ENCODE measurements around the gene DYNC2H1. TPM values are rescaled to one million over a fixed set of nuclear protein-coding genes. Genes with fewer than 3 reads are reported as not detected.

DYNC2H1 gene
- total RNA-seq, 4 donors from 2014 or later = 37.8 to 43.1 (median 38.8) TPM

DNA sequence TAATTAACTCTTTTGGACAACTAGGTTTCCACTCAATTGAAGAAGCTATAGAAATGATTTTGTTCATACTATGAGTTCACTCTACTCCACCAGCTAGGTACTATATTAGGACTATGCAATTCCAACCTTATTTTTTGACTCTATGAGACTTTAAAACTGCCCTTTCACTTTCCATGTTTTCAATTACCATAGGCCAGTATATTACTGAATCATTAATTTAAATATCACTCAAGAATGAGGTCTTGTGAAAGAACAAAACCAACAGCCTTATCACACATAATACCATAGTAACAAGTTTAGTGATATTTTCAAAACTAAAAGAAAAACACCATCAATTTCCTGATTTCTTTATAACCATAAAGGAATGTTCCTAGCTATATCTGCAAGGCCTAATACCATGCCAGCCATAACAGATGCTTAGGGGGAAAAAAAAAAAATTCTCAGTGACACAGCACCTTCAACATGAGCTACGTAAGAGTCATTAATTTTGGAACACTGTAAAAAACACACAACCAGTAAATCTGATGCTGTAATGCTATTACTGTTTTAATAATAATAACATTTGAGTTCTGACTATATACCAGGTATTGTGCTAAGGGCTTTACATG lies 23.4 kb upstream of the DYNC2H1 start:
- DNase-seq (ENCODE audit: low spot score in 2 of 2) = no peak
- Histone ChIP-seq H3K27me3 (no peaks in the 10 kb centered on the region), H3K9me3 (no peaks in the 10 kb centered on the region), H3K4me3 (no peak overlapping the region), H3K4me1 (peaks cover 0 to 32% (median 8%) of the 10 kb centered on the region in 4 donors), H3K36me3 (peaks cover 0 to 32% (median 0%) of the 10 kb centered on the region in 3 donors), H3K27ac (no peak overlapping the region)
- TF ChIP-seq CTCF (IDR thresholded peaks at IDR 0.05) (no peak), POLR2A (IDR thresholded peaks at IDR 0.05) (no peak), EP300 (IDR thresholded peaks at IDR 0.05) (no peak)
- WGBS, 2 donors = 90 to 92% methylated on average over 1 of the region's 1 CpG

DNA sequence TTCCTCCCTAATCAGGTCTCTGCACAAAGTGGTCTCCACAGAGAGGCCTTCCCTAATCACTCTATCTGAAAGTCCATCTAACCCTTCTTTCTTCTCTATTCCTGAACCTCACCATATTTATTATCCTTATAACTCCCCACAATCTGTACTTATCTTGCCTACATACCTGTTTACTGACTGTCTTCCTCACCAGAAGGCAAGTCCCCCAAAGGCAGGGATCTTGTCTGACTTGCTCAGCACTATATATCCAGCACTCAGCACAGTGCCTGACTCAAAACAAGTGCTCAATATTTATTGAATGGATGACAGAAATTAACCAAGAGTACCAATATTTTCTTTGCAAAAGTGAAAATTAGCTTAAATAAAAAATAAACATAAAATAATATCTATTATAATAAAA lies 22.8 kb upstream of the DYNC2H1 start:
- H3K27ac ChIP-seq = no peak overlapping the region
- DNase-seq (ENCODE audit: low spot score in 2 of 2) = no peak

DNA sequence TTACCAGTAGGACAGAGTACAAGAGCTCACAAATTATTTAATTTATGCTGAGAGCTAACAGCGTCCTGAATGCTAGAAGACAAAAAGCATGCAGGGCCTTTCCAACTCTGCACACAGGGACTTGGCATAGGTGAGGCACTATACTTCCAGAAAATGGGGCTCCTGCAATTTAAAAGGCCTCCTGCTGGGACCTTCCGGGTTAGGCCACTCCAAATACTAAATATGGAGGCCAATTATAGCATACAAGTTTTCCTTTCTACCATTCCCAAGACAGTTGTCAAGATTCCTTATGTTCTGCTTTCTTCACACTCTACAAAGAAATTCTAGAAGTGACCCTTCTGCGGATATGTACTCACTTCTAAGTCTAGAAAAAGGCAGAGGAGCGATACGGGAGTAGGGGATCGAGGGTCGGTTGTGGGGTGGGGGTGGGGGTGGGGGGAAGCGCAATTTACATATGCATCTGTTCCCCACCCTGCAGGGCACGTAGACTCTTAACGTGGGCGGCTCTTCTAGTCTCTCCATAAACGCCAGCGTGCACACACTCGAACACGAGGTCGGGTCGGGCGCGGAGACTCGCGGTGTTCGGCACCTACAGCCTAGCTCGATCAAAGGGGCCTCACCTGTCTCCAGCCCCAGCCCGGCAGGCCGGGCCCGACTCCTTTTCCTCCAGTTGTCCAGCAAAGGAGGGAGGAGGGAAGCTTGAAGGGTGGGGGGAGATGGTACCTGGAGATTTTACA lies 18.0 kb upstream of the DYNC2H1 start:
- H3K36me3 ChIP-seq = peaks cover 0 to 8% (median 0%) of the 10 kb centered on the region in 3 donors
- H3K4me3 ChIP-seq = peak overlapping the region; percentile 39 to 97 (median 81)
- no peaks in the 10 kb centered on the region for H3K9me3 ChIP-seq
- TF ChIP-seq EP300 (IDR thresholded peaks at IDR 0.05) (no peak), CTCF (IDR thresholded peaks at IDR 0.05) (no peak), POLR2A (IDR thresholded peaks at IDR 0.05) (no peak)
- H3K27me3 ChIP-seq = peaks cover 0 to 21% of the 10 kb centered on the region in 2 donors
- 0 to 2% methylated on average over 26 of the region's 26 CpGs for WGBS, 2 donors
- peak overlapping the region in 3 of 4 donors; percentile 66 to 88 (median 77) for H3K27ac ChIP-seq
- peaks cover 0 to 40% (median 12%) of the 10 kb centered on the region in 4 donors for H3K4me1 ChIP-seq
- DNase-seq (ENCODE audit: low spot score in 2 of 2) = peak in 1 of 2 donors; percentile 14

More for the DNA sequence above, 22.8 kb upstream of the DYNC2H1 start:
- Histone ChIP-seq H3K4me1 (peaks cover 0 to 35% (median 10%) of the 10 kb centered on the region in 4 donors), H3K27me3 (no peaks in the 10 kb centered on the region), H3K4me3 (no peak overlapping the region), H3K9me3 (no peaks in the 10 kb centered on the region), H3K36me3 (peaks cover 0 to 31% (median 0%) of the 10 kb centered on the region in 3 donors)
- TF ChIP-seq CTCF (IDR thresholded peaks at IDR 0.05) (no peak), POLR2A (IDR thresholded peaks at IDR 0.05) (no peak), EP300 (IDR thresholded peaks at IDR 0.05) (no peak)

- peaks cover 0 to 6% (median 0%) of the 10 kb centered on the region in 3 donors for H3K36me3 ChIP-seq
- TF ChIP-seq EP300 (IDR thresholded peaks at IDR 0.05) = peak; percentile 41 to 87
- TF ChIP-seq POLR2A (IDR thresholded peaks at IDR 0.05) = peak in 1 of 2 donors; percentile 73
- TF ChIP-seq CTCF (IDR thresholded peaks at IDR 0.05) = no peak
- no peaks in the 10 kb centered on the region for H3K9me3 ChIP-seq
- peak within 1 kb of the TSS; percentile 35 to 88 (median 72) for H3K27ac ChIP-seq
- DNase-seq (ENCODE audit: low spot score in 2 of 2) = peak; percentile 90
- WGBS, 2 donors = 1% methylated on average over 52 to 53 of the region's 54 CpGs
- H3K4me1 ChIP-seq = peaks cover 0 to 36% (median 12%) of the 10 kb centered on the region in 4 donors
- peak within 1 kb of the TSS; percentile 39 to 97 (median 81) for H3K4me3 ChIP-seq
- peaks cover 0 to 29% of the 10 kb centered on the region in 2 donors for H3K27me3 ChIP-seq
Measured at GRCh38 chr11:103091801-103092524, 17.3 kb upstream of the DYNC2H1 start, which contains the start of gene DCUN1D5. DCUN1D5 (minus strand) TSS chr11:103092160; CDS start chr11:103091872, 288 bp downstream.
